Adrenal gland (tissue), 5 donors: ENCODE results near the gene STRN3.

Experiments used
- CTCF ChIP-seq, 6 experiments: fragments of 450-650 bp in 4 of 6; fragments of 200-600 bp in 2 of 6; sonication (generic) in 1 of 6; IDR thresholded peaks; 1 replicate in 5 of 6; 2 replicates in 1 of 6; pipeline versions ENCODE4 v1.5.1 to v1.8.0; 2016 to 2021; ENCODE audit warnings: antibody characterized with exemption in 6 of 6, mild to moderate bottlenecking in 2 of 6, moderate library complexity in 1 of 6
- POLR2A ChIP-seq, 2 donors: fragments of 450-650 bp; IDR thresholded peaks; one replicate each; pipeline ENCODE4 v1.6.1; 2017; ENCODE audit warnings: antibody characterized with exemption in 2 of 2, mild to moderate bottlenecking in 2 of 2, moderate library complexity in 1 of 2
- donor health status: DM: no; HTN: no; CAD: no.

- TF ChIP-seq CTCF (IDR thresholded peaks at IDR 0.05) (no peak), POLR2A (IDR thresholded peaks at IDR 0.05) (no peak)
These were observed 45.2 kb downstream of the STRN3 start for GRCh38 chr14:30980980-30981379.
